ENCODE data around the gene BLTP2. TPM values are rescaled to one million over a fixed set of nuclear protein-coding genes. Genes with fewer than 3 reads are reported as not detected.

BLTP2 gene
- total RNA-seq, 4 donors from 2014 or later = 71.6 to 93.4 (median 81.0) TPM

Other genes with a start within 250 kb of the BLTP2 start
- gene SLC46A1, start 238.9 kb downstream of the BLTP2 start, total RNA-seq = 1 to 10 TPM; 1.9 to 3.5 (median 2.4) TPM
- under 1 TPM in 1 of 4 donors, not detected in 3; 0.34 TPM for gene SLC13A2, start 171.5 kb downstream of the BLTP2 start, total RNA-seq
- not detected for gene FOXN1, start 138.8 kb downstream of the BLTP2 start, total RNA-seq
- 10 to 100 TPM in 1 of 4 donors, 1 to 10 TPM in 3; 3.1 to 10.2 (median 6.3) TPM for gene UNC119, start 92.5 kb downstream of the BLTP2 start, total RNA-seq
- gene PIGS, start 73.6 kb downstream of the BLTP2 start, total RNA-seq = 10 to 100 TPM; 25.0 to 63.0 (median 50.0) TPM
- 1 to 10 TPM in 3 of 4 donors, under 1 TPM in 1; 0.87 to 7.0 (median 3.3) TPM for gene ALDOC, start 68.3 kb downstream of the BLTP2 start, total RNA-seq
- gene SPAG5, start 46.1 kb downstream of the BLTP2 start, total RNA-seq = 1 to 10 TPM in 2 of 4 donors, under 1 TPM in 2; 0.41 to 1.5 (median 0.96) TPM
- 10 to 100 TPM in 1 of 4 donors, 1 to 10 TPM in 3; 1.8 to 10.1 (median 2.8) TPM for gene RSKR, start 31.0 kb downstream of the BLTP2 start, total RNA-seq
- gene SDF2, start 16.7 kb upstream of the BLTP2 start, total RNA-seq = 10 to 100 TPM; 23.6 to 36.4 (median 28.4) TPM
- 10 to 100 TPM; 48.3 to 81.9 (median 64.8) TPM for gene SUPT6H, start 17.0 kb upstream of the BLTP2 start, total RNA-seq
- 1 to 10 TPM in 1 of 4 donors, under 1 TPM in 2, not detected in 1; 0.42 to 1.6 (median 0.49) TPM for gene PROCA1, start 66.7 kb upstream of the BLTP2 start, total RNA-seq
- 10 to 100 TPM; 14.9 to 53.3 (median 32.7) TPM for gene RAB34, start 72.7 kb upstream of the BLTP2 start, total RNA-seq
- gene RPL23A, start 74.8 kb upstream of the BLTP2 start, total RNA-seq = 100 to 1,000 TPM; 434 to 647 (median 533) TPM
- under 1 TPM in 3 of 4 donors, not detected in 1; 0.46 to 0.82 (median 0.75) TPM for gene TLCD1, start 81.1 kb upstream of the BLTP2 start, total RNA-seq
- gene NEK8, start 83.6 kb upstream of the BLTP2 start, total RNA-seq = 1 to 10 TPM; 1.3 to 8.1 (median 1.9) TPM
- gene TRAF4, start 98.9 kb upstream of the BLTP2 start, total RNA-seq = 1 to 10 TPM; 2.0 to 6.4 (median 3.8) TPM
- 10 to 100 TPM; 36.2 to 82.6 (median 66.8) TPM for gene FAM222B, start 197.6 kb upstream of the BLTP2 start, total RNA-seq
- 10 to 100 TPM; 35.1 to 69.2 (median 64.1) TPM for gene ERAL1, start 209.9 kb upstream of the BLTP2 start, total RNA-seq

Measured in gastrocnemius medialis (tissue), 4 donors.